ENCODE results near the gene BOLA3. TPM values are rescaled to one million over a fixed set of nuclear protein-coding genes. Genes with fewer than 3 reads are reported as not detected.

The BOLA3 gene
- total and polyA plus RNA-seq, 2 donors (not counting 3 experiments of a cell fraction or from before 2014, with no cell fraction given) = 28.7 to 42.4 TPM

DNA sequence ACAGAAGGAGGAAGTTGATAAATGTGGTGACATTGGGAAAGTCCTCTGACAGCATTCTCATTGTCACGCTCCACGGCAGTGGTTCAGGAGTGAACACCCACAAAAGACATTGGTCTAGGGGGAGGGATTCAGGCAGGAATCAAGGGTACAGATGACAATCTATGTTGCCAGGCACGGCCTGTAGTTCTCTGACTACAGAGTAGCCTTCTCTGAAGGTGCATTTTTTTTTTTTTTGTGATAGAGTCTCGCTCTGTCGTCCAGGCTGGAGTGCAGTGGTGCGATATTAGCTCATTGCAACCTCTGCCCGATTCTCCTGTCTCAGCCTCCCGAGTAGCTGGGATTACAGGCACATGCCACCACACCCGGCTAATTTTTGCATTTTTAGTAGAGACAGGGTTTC is 38.3 kb upstream of the BOLA3 start:
- intact Hi-C loops (cut with micrococcal nuclease) (no loop called here), dilution Hi-C loops (cut with MboI; ENCODE audit: extremely low pct_ligation_motif_present, low sequenced_read_pairs) (no loop called here)
- no peaks in the 10 kb centered on the region for H3K4me1 ChIP-seq (ENCODE audit: control insufficient read depth, extremely low read depth, insufficient read depth, low read length)
- H3K4me3 ChIP-seq (replicated peaks in 1 of 3; ENCODE audit: insufficient read depth in 1 of 3, low read depth in 1 of 3, low read length in 3 of 3) = no peak overlapping the region
- no peak overlapping the region for H3K27ac ChIP-seq (ENCODE audit: insufficient read depth, low read depth, low read length)
- no peak overlapping the region for H3K9ac ChIP-seq (replicated peaks; ENCODE audit: extremely low read depth, insufficient read depth, low read length)
- peaks cover 0 to 4% of the 10 kb centered on the region in 2 experiments for H3K27me3 ChIP-seq (ENCODE audit: control insufficient read depth in 2 of 2, insufficient read depth in 2 of 2, low read length in 2 of 2)
- FAIRE-seq (no peak), DNase-seq (ENCODE audit: low read depth, low spot score) (no peak)
- no peaks in the 10 kb centered on the region for H3K9me3 ChIP-seq (replicated peaks; ENCODE audit: control insufficient read depth, insufficient read depth, low read length)
- POLR2A ChIA-PET = no interaction called here
- H2AFZ ChIP-seq (ENCODE audit: low read depth, low read length) = no peak overlapping the region
- H3K36me3 ChIP-seq (ENCODE audit: control insufficient read depth in 2 of 2, extremely low read depth in 1 of 2, insufficient read depth in 2 of 2, low read length in 2 of 2) = no peaks in the 10 kb centered on the region
- BruUV-seq (replicated peaks) = no TSS peak
- TF ChIP-seq FOS (IDR thresholded peaks at IDR 0.05; ENCODE audit: borderline replicate concordance, insufficient read depth, low read length) (no peak), MYC (IDR thresholded peaks at IDR 0.05; ENCODE audit: low read depth, low read length) (no peak), GATA2 (IDR thresholded peaks at IDR 0.05; ENCODE audit: insufficient read depth, insufficient read length, low read depth, low read length) (no peak), JUN (IDR thresholded peaks at IDR 0.05; ENCODE audit: borderline replicate concordance, insufficient read depth, insufficient read length, low read depth) (no peak), POLR2A (IDR thresholded peaks at IDR 0.05; ENCODE audit: low read depth, low read length) (no peak), EZH2 (IDR thresholded peaks at IDR 0.05; ENCODE audit: borderline replicate concordance, low read depth, low read length, severe bottlenecking) (no peak), POLR2AphosphoS5 (IDR thresholded peaks at IDR 0.05; ENCODE audit: insufficient read depth, low read depth, low read length) (no peak)
- TF ChIP-seq, protein P1, sequence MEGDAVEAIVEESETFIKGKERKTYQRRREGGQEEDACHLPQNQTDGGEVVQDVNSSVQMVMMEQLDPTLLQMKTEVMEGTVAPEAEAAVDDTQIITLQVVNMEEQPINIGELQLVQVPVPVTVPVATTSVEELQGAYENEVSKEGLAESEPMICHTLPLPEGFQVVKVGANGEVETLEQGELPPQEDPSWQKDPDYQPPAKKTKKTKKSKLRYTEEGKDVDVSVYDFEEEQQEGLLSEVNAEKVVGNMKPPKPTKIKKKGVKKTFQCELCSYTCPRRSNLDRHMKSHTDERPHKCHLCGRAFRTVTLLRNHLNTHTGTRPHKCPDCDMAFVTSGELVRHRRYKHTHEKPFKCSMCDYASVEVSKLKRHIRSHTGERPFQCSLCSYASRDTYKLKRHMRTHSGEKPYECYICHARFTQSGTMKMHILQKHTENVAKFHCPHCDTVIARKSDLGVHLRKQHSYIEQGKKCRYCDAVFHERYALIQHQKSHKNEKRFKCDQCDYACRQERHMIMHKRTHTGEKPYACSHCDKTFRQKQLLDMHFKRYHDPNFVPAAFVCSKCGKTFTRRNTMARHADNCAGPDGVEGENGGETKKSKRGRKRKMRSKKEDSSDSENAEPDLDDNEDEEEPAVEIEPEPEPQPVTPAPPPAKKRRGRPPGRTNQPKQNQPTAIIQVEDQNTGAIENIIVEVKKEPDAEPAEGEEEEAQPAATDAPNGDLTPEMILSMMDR (IDR thresholded peaks at IDR 0.05; ENCODE audit: extremely low read depth in 1 of 2, insufficient read depth in 1 of 2, low read depth in 1 of 2, low read length in 2 of 2) = no peak
- TF ChIP-seq, protein P2, sequence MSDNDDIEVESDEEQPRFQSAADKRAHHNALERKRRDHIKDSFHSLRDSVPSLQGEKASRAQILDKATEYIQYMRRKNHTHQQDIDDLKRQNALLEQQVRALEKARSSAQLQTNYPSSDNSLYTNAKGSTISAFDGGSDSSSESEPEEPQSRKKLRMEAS (IDR thresholded peaks at IDR 0.05; ENCODE audit: insufficient read depth, insufficient read length) = no peak
- no peaks in the 10 kb centered on the region for H4K20me1 ChIP-seq (replicated peaks; ENCODE audit: control insufficient read depth, extremely low read depth, insufficient read depth, low read length)
- no peak overlapping the region for H3K4me2 ChIP-seq (ENCODE audit: insufficient read depth, low read length)
- H3K9me1 ChIP-seq (replicated peaks; ENCODE audit: control insufficient read depth, extremely low read depth, insufficient read depth, low read length) = no peaks in the 10 kb centered on the region
- CTCF ChIA-PET = no interaction called here
- H3K79me2 ChIP-seq (ENCODE audit: control insufficient read depth, insufficient read depth, low read length) = no peaks in the 10 kb centered on the region
